GM12874 (cell line): ENCODE measurements around the gene IRF6.

ENCODE experiments used
- TF ChIP-seq, protein P1 (sequence below): IDR thresholded peaks from 2 replicates; pipeline ENCODE4 v1.5.1; 2011; ENCODE audit warnings: low read depth, mild to moderate bottlenecking, control low read depth, low read length, moderate library complexity; ENCODE audit not compliant: insufficient read depth

IRF6 gene

DNA sequence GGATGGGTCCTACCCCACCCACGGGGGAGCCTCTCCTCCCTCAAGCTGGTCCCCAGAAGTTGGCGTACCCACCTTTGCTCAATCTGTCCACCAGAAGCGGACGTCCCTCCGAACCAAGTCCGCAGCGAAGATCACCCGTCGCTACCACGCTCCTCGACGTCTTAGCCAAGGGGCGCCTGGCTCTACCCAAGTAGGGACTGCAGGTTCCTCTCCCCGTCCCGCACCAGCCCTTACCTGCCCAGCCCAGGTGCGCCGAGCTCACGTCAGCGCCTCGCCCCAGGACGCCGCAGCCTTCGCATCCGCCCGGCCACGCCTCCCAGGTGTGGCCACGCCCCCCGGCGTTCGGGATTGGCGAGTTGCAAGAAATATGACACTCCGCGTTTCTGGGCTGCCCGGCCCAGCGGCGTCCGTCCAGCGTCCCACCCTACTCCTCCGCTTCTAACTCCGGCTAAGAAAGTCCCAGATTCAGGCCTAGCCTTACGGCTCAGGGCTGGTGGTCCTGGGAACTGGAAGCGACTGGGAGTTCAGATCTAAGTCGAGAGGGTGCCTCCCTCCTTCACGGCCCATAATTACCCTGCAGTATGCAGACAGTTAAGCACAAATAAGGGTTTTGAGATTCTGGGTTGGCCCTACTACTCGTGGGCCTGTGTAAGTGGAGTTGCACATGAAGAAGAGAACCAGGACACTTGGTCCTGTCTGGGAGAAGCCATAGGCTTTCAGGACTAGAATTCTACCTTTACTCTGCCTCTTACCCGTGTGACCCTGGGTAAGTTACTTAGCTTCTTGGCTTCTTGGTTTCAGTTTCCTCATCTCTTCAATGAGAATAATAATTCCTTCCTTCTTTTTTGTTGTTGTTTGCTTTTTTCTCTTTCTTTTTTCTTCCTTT lies at the start of gene IRF6:
Gene IRF6 (minus strand): TSS at position 268 of the 886 bp plus-strand sequence. CDS start 4,729 bp downstream, outside the sequence.
- TF ChIP-seq, protein P1, sequence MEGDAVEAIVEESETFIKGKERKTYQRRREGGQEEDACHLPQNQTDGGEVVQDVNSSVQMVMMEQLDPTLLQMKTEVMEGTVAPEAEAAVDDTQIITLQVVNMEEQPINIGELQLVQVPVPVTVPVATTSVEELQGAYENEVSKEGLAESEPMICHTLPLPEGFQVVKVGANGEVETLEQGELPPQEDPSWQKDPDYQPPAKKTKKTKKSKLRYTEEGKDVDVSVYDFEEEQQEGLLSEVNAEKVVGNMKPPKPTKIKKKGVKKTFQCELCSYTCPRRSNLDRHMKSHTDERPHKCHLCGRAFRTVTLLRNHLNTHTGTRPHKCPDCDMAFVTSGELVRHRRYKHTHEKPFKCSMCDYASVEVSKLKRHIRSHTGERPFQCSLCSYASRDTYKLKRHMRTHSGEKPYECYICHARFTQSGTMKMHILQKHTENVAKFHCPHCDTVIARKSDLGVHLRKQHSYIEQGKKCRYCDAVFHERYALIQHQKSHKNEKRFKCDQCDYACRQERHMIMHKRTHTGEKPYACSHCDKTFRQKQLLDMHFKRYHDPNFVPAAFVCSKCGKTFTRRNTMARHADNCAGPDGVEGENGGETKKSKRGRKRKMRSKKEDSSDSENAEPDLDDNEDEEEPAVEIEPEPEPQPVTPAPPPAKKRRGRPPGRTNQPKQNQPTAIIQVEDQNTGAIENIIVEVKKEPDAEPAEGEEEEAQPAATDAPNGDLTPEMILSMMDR: no peak

DNA sequence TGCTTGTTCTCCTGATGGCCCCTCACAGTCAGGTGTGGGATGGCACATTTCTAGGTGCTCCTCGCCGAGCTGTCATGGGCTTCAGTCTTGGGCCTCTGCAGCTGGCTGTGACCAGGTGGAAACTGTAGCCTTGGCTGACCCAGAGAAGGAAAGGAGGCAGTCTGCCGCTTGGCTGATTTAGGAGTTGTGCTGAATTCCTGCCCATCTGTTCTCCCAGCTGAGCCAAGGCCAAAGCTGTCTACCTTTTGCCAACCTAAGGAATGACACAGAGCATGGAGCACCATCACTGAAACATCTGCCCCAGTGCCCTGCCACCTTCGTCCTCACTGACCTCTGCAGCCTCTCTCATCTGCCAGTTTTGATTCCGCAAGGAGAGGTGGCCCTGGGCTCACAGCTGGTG lies 49.7 kb upstream of the IRF6 start:
- TF ChIP-seq, protein P1: no peak

DNA sequence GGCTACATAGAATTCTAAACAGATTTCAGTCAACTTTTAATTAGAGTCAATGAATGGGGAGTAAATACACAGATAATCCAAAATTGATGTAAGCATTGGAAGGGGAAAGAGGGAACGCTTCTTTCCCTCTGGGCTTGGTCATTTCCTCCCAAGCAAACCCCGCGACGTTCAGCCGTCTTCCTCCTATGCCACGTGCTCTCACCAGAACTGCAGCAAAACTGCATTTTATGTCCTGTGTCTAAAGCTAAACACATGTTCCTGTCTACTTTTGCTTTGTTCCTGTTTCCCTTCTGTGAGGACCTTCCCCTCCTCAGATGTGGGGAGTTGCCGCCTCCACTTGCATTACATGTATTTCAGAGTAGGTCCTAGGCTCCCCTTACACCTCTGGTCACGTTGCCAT lies 49.1 kb upstream of the IRF6 start:
- TF ChIP-seq, protein P1: no peak

DNA sequence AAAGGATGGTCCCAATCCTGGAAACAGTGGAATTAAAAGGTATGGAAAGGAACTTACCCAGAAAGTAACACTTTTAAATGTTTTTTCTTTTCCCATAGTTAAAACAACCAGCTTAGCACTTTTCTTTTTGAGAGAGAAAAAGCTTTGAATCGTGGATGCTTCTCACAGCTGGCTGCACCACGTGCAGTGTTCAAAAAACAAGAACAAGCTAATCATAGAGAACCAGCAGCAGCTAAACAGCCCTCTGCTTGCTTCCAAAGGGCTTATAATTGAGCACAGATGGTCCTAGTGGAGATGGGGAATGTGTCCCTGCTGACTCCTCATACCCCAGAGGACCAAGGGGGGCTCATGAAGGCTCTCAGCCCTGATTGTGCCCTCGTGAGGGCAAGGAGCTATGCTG lies 48.3 kb upstream of the IRF6 start:
- TF ChIP-seq, protein P1: no peak

DNA sequence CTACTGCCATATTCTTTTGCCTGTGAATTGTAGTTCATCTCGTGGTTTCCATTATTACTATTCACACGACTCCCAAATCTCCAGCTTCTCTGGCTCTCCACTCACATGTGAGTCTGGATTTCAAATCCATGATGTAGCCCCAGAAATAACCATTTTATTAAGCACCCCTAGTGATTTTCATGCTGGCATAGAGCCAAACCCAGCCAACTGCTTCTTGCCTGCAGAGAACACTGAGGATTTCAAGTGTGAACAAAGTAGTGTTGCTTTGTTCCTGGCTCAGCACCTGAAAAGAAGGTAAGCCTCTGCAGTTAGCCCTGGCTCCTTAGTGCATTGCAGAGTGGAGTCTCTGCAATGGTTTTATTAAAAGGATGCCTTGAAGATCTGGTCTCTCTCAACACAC lies 47.7 kb upstream of the IRF6 start:
- TF ChIP-seq, protein P1: no peak

DNA sequence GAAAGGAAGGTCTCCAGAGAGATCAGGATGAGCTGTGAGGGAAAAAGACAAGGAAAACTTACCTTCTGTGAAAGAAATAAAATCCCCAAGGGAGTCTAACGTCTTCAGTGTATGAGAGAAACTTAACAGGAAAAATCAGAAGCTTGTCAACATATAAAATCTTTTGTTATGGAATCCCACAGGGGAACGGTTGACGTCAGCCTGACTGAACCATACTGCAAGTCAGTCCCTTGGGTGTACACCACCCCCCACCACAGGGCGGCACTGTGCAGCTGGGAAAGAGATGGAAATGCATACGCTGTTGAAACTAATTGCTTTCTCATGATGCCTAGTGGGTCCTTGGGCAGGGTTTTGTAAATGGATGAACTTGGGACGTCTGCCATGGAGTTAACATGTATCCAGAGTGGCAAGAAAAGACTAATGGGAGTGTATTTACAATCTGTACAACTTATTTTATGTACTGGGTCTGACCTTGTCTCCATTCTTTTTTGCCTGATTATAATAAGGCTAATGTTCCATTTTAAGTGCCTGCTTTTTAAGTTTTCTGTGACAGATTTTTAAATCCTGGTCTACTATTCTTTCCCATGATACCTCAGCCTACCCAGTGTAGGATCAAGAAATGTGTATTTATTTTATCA lies 44.5 kb upstream of the IRF6 start:
- TF ChIP-seq, protein P1: peak; percentile 55

DNA sequence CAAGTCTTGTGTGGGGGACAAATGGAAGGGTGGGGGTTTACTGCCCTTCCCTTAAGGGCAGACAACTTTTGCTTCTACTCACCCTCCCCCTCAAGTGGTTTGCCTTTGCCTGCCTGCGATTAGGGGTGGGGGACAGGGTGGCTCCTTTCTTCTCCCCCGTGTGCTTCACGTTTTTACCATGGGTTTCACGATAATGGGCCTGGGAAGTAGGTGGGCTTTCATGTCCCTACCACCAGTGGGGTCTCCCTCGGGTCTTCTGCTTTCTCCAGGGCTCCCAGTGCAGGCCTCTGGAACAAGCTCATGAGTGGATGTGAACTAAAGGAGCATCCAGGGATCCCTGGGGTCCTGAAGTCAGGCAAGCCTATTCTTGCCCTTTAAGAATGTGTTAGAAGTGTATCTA lies 43.4 kb upstream of the IRF6 start:
- TF ChIP-seq, protein P1: no peak
